Thyroid gland (tissue), 4 donors: ENCODE data around the gene CCDC8. TPM values are rescaled to one million over a fixed set of nuclear protein-coding genes. Genes with fewer than 3 reads are reported as not detected.

Experiments
- DNase-seq, 2 donors: peaks; one replicate each; pipeline ENCODE4 v3.0.0-alpha.2; 2019
- H3K27ac ChIP-seq, 3 donors: fragments of 200-600 bp; sonication (generic); 1 replicate in 2 of 3; 2 replicates in 1 of 3; pipeline ENCODE4 v1.5.1; 2016 to 2019; ENCODE audit warnings: mild to moderate bottlenecking in 1 of 3, moderate library complexity in 1 of 3
- H3K27me3 ChIP-seq: fragments of 200-600 bp; sonication (generic); one replicate; pipeline ENCODE4 v1.5.1; 2019
- H3K36me3 ChIP-seq, 2 donors: fragments of 200-600 bp; sonication (generic); one replicate each; pipeline ENCODE4 v1.5.1; 2016 to 2019
- H3K4me1 ChIP-seq, 2 donors: fragments of 200-600 bp; sonication (generic); one replicate each; pipeline ENCODE4 v1.5.1; 2017 to 2019
- H3K4me3 ChIP-seq, 3 donors: fragments of 200-600 bp; sonication (generic); replicated peaks in 1 of 3; 1 replicate in 2 of 3; 2 replicates in 1 of 3; pipeline ENCODE4 v1.5.1; 2016; ENCODE audit warnings: mild to moderate bottlenecking in 1 of 3
- H3K9me3 ChIP-seq: fragments of 200-600 bp; sonication (generic); one replicate; pipeline ENCODE4 v1.5.1; 2017
- CTCF ChIP-seq, 6 experiments: fragments of 200-600 bp in 3 of 6; fragments of 450-650 bp in 3 of 6; sonication (generic) in 3 of 6; IDR thresholded peaks; one replicate each; pipeline ENCODE4 v1.5.1; 2016 to 2019; ENCODE audit warnings: antibody characterized with exemption in 6 of 6, mild to moderate bottlenecking in 2 of 6, inconsistent platforms in 1 of 6, moderate library complexity in 1 of 6
- POLR2A ChIP-seq, 2 donors: fragments of 450-650 bp; IDR thresholded peaks; one replicate each; pipeline ENCODE4 v1.6.1; 2017; ENCODE audit warnings: antibody characterized with exemption in 2 of 2, mild to moderate bottlenecking in 2 of 2, moderate library complexity in 1 of 2
- WGBS, 2 donors: methylation state at CpG; one replicate each; pipeline ENCODE4 v1.1.5; 2017; 5-methylcytosine and 5-hydroxymethylcytosine counted together
- intact Hi-C: fragments of 100-400 bp; cut with DNase I; formaldehyde crosslinking; loops from one replicate; pipeline ENCODE4 v1.15.1; 2023
- total RNA-seq, 4 donors: library from RNA; depleted of rRNA; stranded (reverse); fragments of >200 nt; gene quantifications; one replicate each; pipeline ENCODE4 v1.2.3, GENCODE V29; 2016

CCDC8 gene
- total RNA-seq, 4 donors from 2014 or later = 16.8 to 34.9 (median 29.3) TPM

GRCh38 chr19:46449228-46449627, 35.9 kb upstream of the CCDC8 start:
- Histone ChIP-seq H3K27me3 (no peaks in the 10 kb centered on the region), H3K4me1 (no peaks in the 10 kb centered on the region)
- no peak for DNase-seq

GRCh38 chr19:46448601-46449000, 35.2 kb upstream of the CCDC8 start:
- intact Hi-C loops = no loop called here
- Histone ChIP-seq H3K27me3 (no peaks in the 10 kb centered on the region), H3K36me3 (no peaks in the 10 kb centered on the region), H3K9me3 (no peaks in the 10 kb centered on the region), H3K27ac (no peak overlapping the region), H3K4me1 (no peaks in the 10 kb centered on the region), H3K4me3 (no peak overlapping the region)
- DNase-seq = no peak
- TF ChIP-seq CTCF (IDR thresholded peaks at IDR 0.05) (no peak), POLR2A (IDR thresholded peaks at IDR 0.05) (no peak)
- WGBS, 2 donors = 87 to 92% methylated on average over 10 of the region's 10 CpGs

More at GRCh38 chr19:46449228-46449627, 35.9 kb upstream of the CCDC8 start:
- Histone ChIP-seq H3K4me3 (no peak overlapping the region), H3K36me3 (no peaks in the 10 kb centered on the region), H3K27ac (no peak overlapping the region), H3K9me3 (no peaks in the 10 kb centered on the region)
- intact Hi-C loops = no loop called here
- WGBS, 2 donors = 66 to 70% methylated on average over 7 of the region's 7 CpGs
- TF ChIP-seq CTCF (IDR thresholded peaks at IDR 0.05) = no peak
- TF ChIP-seq POLR2A (IDR thresholded peaks at IDR 0.05) = no peak

GRCh38 chr19:46447824-46448223, 34.5 kb upstream of the CCDC8 start:
- no peaks in the 10 kb centered on the region for H3K9me3 ChIP-seq
- TF ChIP-seq POLR2A (IDR thresholded peaks at IDR 0.05) (no peak), CTCF (IDR thresholded peaks at IDR 0.05) (no peak)
- no peaks in the 10 kb centered on the region for H3K36me3 ChIP-seq
- 76 to 81% methylated on average over 5 of the region's 5 CpGs for WGBS, 2 donors
- H3K4me1 ChIP-seq = peaks cover 5 to 7% of the 10 kb centered on the region in 2 donors
- no peak for DNase-seq
- intact Hi-C loops = no loop called here
- no peaks in the 10 kb centered on the region for H3K27me3 ChIP-seq
- no peak overlapping the region for H3K27ac ChIP-seq
- H3K4me3 ChIP-seq = no peak overlapping the region

GRCh38 chr19:46447006-46447405, 33.6 kb upstream of the CCDC8 start:
- 56% methylated on average over 3 of the region's 3 CpGs for WGBS, 2 donors
- no peak for TF ChIP-seq CTCF (IDR thresholded peaks at IDR 0.05)
- TF ChIP-seq POLR2A (IDR thresholded peaks at IDR 0.05) = no peak
- no peak overlapping the region for H3K4me3 ChIP-seq
- intact Hi-C loops = no loop called here
- H3K27me3 ChIP-seq = no peaks in the 10 kb centered on the region
- no peaks in the 10 kb centered on the region for H3K36me3 ChIP-seq
- H3K27ac ChIP-seq = no peak overlapping the region
- no peak for DNase-seq
- no peaks in the 10 kb centered on the region for H3K9me3 ChIP-seq
- H3K4me1 ChIP-seq = peaks cover 9 to 11% of the 10 kb centered on the region in 2 donors

GRCh38 chr19:46446021-46446420, 32.7 kb upstream of the CCDC8 start:
- peaks cover 9 to 11% of the 10 kb centered on the region in 2 donors for H3K4me1 ChIP-seq
- intact Hi-C loops = no loop called here

More at GRCh38 chr19:46446021-46446420, 32.7 kb upstream of the CCDC8 start:
- H3K27ac ChIP-seq = no peak overlapping the region
- H3K4me3 ChIP-seq = no peak overlapping the region
- no peaks in the 10 kb centered on the region for H3K36me3 ChIP-seq
- DNase-seq = no peak
- 81 to 82% methylated on average over 14 to 15 of the region's 15 CpGs for WGBS, 2 donors
- no peaks in the 10 kb centered on the region for H3K27me3 ChIP-seq
- H3K9me3 ChIP-seq = no peaks in the 10 kb centered on the region
- no peak for TF ChIP-seq CTCF (IDR thresholded peaks at IDR 0.05)
- TF ChIP-seq POLR2A (IDR thresholded peaks at IDR 0.05) = no peak
